AG09319 (cell line): ENCODE data around the gene CUL1.

Experiments
- DNase-seq: peaks from one replicate; pipeline ENCODE4 v3.0.0-alpha.2; 2010; ENCODE audit warnings: low read depth; ENCODE audit errors: extremely low read depth
- CTCF ChIP-seq: IDR thresholded peaks from 2 replicates; pipeline ENCODE4 v1.5.1; 2011; ENCODE audit warnings: low read depth, mild to moderate bottlenecking, inconsistent platforms, low read length, moderate library complexity

The CUL1 gene

DNA sequence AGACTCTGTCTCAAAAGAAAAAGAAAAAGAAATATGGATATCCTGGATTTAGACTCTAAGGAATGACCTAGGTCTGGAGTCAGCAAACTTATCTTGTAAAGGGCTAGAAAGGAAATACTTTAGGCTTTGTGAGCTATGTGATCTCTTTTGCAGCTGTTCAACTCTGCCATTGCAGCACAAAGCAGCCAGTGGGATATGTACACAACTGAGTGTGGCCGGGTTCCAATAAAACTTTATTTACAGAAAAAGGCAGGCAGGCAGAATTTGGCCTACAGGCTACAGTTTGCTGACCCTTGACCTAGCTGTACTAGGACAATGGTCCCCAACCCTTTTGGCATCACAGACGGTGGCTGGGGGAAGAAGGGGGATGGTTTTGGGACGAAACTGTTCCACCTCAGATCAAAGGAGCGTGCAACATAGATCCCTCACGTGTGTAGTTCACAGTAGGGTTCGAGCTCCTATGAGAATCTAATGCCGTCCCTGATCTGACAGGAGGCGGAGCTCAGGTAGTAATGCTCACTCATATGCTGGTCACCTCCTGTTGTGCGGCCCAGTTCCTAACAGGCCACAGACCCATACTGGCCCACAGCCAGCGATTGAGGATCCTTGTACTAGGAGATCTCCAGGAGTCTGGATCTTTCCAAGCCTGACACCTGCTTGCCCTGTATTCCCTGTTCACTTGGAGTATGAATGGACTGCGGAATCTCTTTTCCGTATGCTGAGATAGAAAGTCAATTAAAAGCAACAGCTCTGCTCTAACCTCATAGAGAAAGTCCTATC lies 63.0 kb downstream of the CUL1 start:
- DNase-seq: no peak
- no peak for TF ChIP-seq CTCF

DNA sequence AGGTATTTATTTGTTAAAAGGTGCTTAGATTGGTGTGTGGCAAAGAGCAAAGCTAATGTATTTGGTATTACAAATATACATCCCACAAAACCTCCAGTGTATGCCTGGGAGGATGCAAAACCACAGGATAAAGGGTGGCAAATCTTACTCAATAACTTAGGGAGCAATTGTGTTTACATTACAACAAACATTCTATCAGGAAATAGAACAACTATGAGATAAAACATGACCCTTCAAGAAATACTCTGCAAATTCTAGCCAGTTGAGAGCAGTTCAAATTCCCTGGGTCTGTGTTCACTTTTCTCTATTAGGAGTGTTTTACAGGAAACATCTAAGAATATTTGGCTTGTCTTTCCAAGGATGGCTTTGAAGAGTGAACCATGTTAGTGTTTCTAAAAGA lies 64.9 kb downstream of the CUL1 start:
- TF ChIP-seq CTCF: no peak
- no peak for DNase-seq

- no peak for DNase-seq
- TF ChIP-seq CTCF: no peak
These were observed 71.3 kb downstream of the CUL1 start for GRCh38 chr7:148770004-148770403.

DNA sequence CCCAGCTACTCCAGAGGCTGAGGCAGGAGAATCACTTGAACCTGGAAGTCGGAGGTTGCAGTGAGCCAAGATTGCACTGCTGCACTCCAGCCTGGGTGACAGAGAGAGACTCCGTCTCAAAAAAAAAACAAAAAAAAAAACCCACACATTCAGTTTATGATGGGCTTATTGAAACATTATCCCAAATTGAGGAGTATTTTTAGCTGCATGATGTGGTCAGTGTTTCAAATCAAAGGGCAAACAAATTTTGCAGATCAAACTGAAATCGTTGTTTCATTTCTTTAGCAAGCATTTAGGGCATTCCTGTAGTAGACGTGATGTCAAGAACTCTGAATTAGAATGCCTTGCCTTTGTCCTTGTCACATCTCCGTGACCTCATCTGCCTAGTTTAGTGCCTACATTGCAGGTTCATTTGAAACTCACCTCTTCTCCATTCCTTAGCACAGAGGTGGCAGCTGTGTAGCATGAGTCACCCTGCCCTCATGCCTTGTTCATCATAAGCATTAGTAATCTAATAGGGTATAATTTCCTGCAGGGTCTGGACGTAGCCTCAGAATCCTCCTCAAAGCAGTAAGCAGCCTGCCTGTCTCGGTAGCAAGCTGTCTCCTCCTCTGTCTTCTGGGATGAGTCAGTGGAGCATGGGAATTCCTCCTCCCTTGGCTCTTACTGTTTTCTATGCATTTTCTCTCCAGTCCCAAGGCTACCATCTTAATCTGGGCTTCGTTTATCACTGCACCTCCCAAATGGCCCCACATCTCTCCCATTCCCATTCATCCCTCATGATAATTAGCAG lies 73.8 kb downstream of the CUL1 start:
- DNase-seq: peak; percentile 35

GRCh38 chr7:148773334-148773733 lies 74.6 kb downstream of the CUL1 start:
- no peak for TF ChIP-seq CTCF
- no peak for DNase-seq

More for the DNA sequence above, 73.8 kb downstream of the CUL1 start:
- no peak for TF ChIP-seq CTCF

DNA sequence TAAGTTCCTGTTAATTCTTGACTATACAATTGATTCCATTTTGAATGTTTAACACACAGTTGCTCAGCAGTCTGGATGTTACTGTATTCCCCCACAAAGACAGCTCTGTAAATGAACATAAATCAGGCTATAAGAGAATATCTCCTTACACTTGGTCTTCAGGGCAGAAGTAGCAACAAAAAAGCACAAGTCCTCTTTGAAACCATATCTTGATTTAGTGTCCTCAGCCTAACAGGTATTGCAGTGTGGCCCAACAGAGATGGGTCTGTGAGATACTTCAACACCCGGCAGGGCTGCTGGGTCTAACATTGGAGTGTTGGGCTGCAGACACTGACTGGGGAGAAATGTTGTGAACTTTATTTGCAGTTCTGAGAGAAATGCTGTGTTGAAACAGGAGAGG lies 75.8 kb downstream of the CUL1 start:
- DNase-seq: no peak
- no peak for TF ChIP-seq CTCF

DNA sequence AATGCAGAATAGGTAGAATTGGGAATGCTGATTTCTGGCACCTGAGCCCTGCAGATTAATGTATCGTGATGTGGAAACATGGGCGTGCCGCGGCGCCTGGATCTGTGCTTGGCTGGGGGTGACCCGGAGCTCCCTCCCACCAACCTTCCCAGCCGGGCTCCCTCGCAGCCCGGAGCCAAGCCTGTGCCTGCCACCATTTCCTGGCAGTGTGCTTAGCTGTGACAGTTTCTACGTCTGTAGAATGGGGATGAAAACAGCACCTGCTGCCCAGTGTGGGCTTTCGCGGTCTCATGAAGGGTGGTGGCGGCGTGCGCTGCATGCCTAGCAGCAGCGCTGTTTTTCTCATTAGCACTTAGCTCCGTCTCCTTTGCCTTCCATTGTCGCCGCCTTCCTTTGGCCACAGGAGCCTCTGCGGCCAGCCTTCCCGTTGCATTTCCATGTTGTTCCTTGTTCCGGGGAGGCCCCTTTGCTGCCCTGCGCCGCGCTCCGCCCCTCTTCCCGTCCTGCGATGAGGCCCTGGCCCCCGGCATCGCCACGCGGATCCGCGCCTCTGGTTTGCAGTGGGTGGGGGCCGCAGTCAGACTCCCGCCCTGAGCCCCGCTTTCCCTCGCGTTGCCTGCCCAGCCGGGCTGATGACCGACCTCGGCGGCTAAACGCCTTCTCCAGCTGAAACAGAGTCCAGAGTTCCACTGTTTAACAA lies 84.2 kb downstream of the CUL1 start:
- DNase-seq: no peak
- no peak for TF ChIP-seq CTCF
